IMR-90 (cell line): ENCODE measurements around the gene OGDHL. TPM values are rescaled to one million over a fixed set of nuclear protein-coding genes. Genes with fewer than 3 reads are reported as not detected.

Experiments used
- ATAC-seq: fragments of 200-7000 bp; cut with Tn5 transposase; 2 replicates; pipeline ENCODE4 v1.9.1; 2020; ENCODE audit warnings: low read depth, mild to moderate bottlenecking, moderate library complexity
- BruUV-seq: library from RNA; stranded (reverse); fragments of 400-500 nt; replicated peaks from 2 replicates; lab custom pipeline; 2021; lab: Mats Ljungman, UMichigan
- CTCF ChIA-PET: fragments of 300-600 bp; formaldehyde crosslinking; extraction: SDS; loops from one replicate; lab custom pipeline; 2021; ENCODE audit warnings: antibody characterized with exemption; lab: Yijun Ruan, JAX
- POLR2A ChIA-PET: fragments of 300-600 bp; sonication (Branson Sonifier 250); formaldehyde crosslinking; loops from one replicate; lab custom pipeline; 2022; ENCODE audit warnings: antibody characterized with exemption; ENCODE audit not compliant: unreplicated experiment; lab: Charles Lee
- DNase-seq: peaks from one replicate; pipeline ENCODE4 v3.0.0; 2013
- H2AFZ ChIP-seq: replicated peaks from 2 replicates; pipeline ENCODE3; 2013; ENCODE audit warnings: low read length, mild to moderate bottlenecking; ENCODE audit not compliant: poor library complexity
- H2AK5ac ChIP-seq: 2 replicates; pipeline ENCODE4 v1.6.1; 2013; ENCODE audit warnings: low read depth, low read length, inconsistent platforms
- H2AK9ac ChIP-seq: replicated peaks from 2 replicates; pipeline ENCODE3; 2013; ENCODE audit warnings: mild to moderate bottlenecking, low read depth, low read length, moderate library complexity; ENCODE audit not compliant: poor library complexity
- H2BK120ac ChIP-seq: 2 replicates; pipeline ENCODE4 v1.6.1; 2013; ENCODE audit warnings: low read depth, low read length, inconsistent platforms
- H2BK15ac ChIP-seq: 3 replicates; pipeline ENCODE4 v1.6.1; 2013; ENCODE audit warnings: low read depth, low read length, inconsistent platforms
- H2BK20ac ChIP-seq: 2 replicates; pipeline ENCODE4 v1.6.1; 2013; ENCODE audit warnings: low read depth, mild to moderate bottlenecking, inconsistent platforms, low read length, moderate library complexity
- H2BK5ac ChIP-seq: 2 replicates; pipeline ENCODE4 v1.6.1; 2013; ENCODE audit warnings: mild to moderate bottlenecking, low read depth, low read length, inconsistent platforms; ENCODE audit not compliant: poor library complexity, severe bottlenecking
- H3K14ac ChIP-seq: replicated peaks from 2 replicates; pipeline ENCODE4 v1.6.1; 2013; ENCODE audit warnings: low read depth, low read length, inconsistent platforms
- H3K18ac ChIP-seq: 2 replicates; pipeline ENCODE4 v1.6.1; 2013; ENCODE audit warnings: low read depth, low read length, control low read depth
- H3K23ac ChIP-seq: 2 replicates; pipeline ENCODE4 v1.6.1; 2013; ENCODE audit warnings: low read depth, low read length, inconsistent platforms
- H3K27ac ChIP-seq: 2 replicates; pipeline ENCODE4 v1.5.1; 2013; ENCODE audit warnings: mild to moderate bottlenecking, control low read depth, low read length; ENCODE audit not compliant: insufficient read depth
- H3K27me3 ChIP-seq: 2 replicates; pipeline ENCODE4 v1.6.1; 2013; ENCODE audit warnings: low read length; ENCODE audit not compliant: control insufficient read depth, insufficient read depth
- H3K36me3 ChIP-seq: 2 replicates; pipeline ENCODE4 v1.6.1; 2013; ENCODE audit warnings: low read length, mixed read lengths; ENCODE audit not compliant: control insufficient read depth, insufficient read depth
- H3K4ac ChIP-seq: 2 replicates; pipeline ENCODE4 v1.6.1; 2013; ENCODE audit warnings: low read depth, low read length, inconsistent platforms
- H3K4me1 ChIP-seq: 2 replicates; pipeline ENCODE4 v1.6.1; 2013; ENCODE audit warnings: low read length, mixed read lengths; ENCODE audit not compliant: control insufficient read depth, insufficient read depth
- H3K4me2 ChIP-seq: 2 replicates; pipeline ENCODE4 v1.6.1; 2013; ENCODE audit warnings: low read depth, mild to moderate bottlenecking, control low read depth, low read length, moderate library complexity
- H3K4me3 ChIP-seq: 2 replicates; pipeline ENCODE4 v1.5.1; 2013; ENCODE audit warnings: low read depth, mild to moderate bottlenecking, control low read depth, low read length, moderate library complexity; ENCODE audit not compliant: insufficient read depth
- H3K56ac ChIP-seq: 2 replicates; pipeline ENCODE4 v1.6.1; 2013; ENCODE audit warnings: low read length, inconsistent platforms; ENCODE audit not compliant: insufficient read depth; ENCODE audit errors: extremely low read depth
- H3K79me1 ChIP-seq, 2 experiments: 2 replicates each; pipeline ENCODE4 v1.6.1; 2013; ENCODE audit warnings: low read length in 2 of 2, inconsistent platforms in 1 of 2, low read depth in 1 of 2
- H3K9ac ChIP-seq: 2 replicates; pipeline ENCODE4 v1.6.1; 2013; ENCODE audit warnings: low read depth, low read length, control low read depth
- H3K9me1 ChIP-seq: 2 replicates; pipeline ENCODE4 v1.6.1; 2013; ENCODE audit warnings: low read length, inconsistent platforms; ENCODE audit not compliant: insufficient read depth
- H3K9me3 ChIP-seq: 2 replicates; pipeline ENCODE4 v1.6.1; 2013; ENCODE audit warnings: low read length; ENCODE audit not compliant: control insufficient read depth, insufficient read depth
- H4K20me1 ChIP-seq: 2 replicates; pipeline ENCODE4 v1.6.1; 2013; ENCODE audit warnings: low read length, inconsistent platforms; ENCODE audit not compliant: insufficient read depth
- H4K5ac ChIP-seq: 2 replicates; pipeline ENCODE4 v1.6.1; 2013; ENCODE audit warnings: mild to moderate bottlenecking, low read depth, low read length, control low read depth
- H4K8ac ChIP-seq, 2 experiments: 2 replicates each; pipeline ENCODE4 v1.6.1; 2013; ENCODE audit warnings: low read depth in 2 of 2, low read length in 2 of 2, control low read depth in 1 of 2, inconsistent platforms in 1 of 2
- H4K91ac ChIP-seq: 2 replicates; pipeline ENCODE4 v1.6.1; 2013; ENCODE audit warnings: low read depth, low read length, inconsistent platforms; ENCODE audit not compliant: insufficient read depth
- CEBPB ChIP-seq: IDR thresholded peaks from 2 replicates; pipeline ENCODE4 v1.6.1; 2012; ENCODE audit warnings: low read depth, low read length, improper control_type of control experiment
- CHD1 ChIP-seq: IDR thresholded peaks from 2 replicates; pipeline ENCODE4 v1.6.1; 2012; ENCODE audit warnings: low read depth, low read length, improper control_type of control experiment
- FOS ChIP-seq: fragments of 150-350 bp; IDR thresholded peaks from 2 replicates; pipeline ENCODE4 v1.6.1; 2016; ENCODE audit warnings: low read depth, low read length
- MAFK ChIP-seq: IDR thresholded peaks from 2 replicates; pipeline ENCODE4 v1.6.1; 2012; ENCODE audit warnings: low read depth, low read length, improper control_type of control experiment
- MAZ ChIP-seq: IDR thresholded peaks from 2 replicates; pipeline ENCODE4 v1.6.1; 2012; ENCODE audit warnings: low read depth, mild to moderate bottlenecking, low read length, improper control_type of control experiment, moderate library complexity, borderline replicate concordance
- MXI1 ChIP-seq: IDR thresholded peaks from 2 replicates; pipeline ENCODE4 v1.6.1; 2012; ENCODE audit warnings: low read depth, mild to moderate bottlenecking, low read length, moderate library complexity, borderline replicate concordance
- NFE2L2 ChIP-seq: fragments of 150-350 bp; IDR thresholded peaks from 2 replicates; pipeline ENCODE4 v1.6.1; 2016; ENCODE audit warnings: low read depth, mild to moderate bottlenecking, low read length
- POLR2A ChIP-seq: IDR thresholded peaks from 2 replicates; pipeline ENCODE4 v1.6.1; 2012; ENCODE audit warnings: mild to moderate bottlenecking, low read depth, low read length
- RCOR1 ChIP-seq: IDR thresholded peaks from 2 replicates; pipeline ENCODE4 v1.6.1; 2012; ENCODE audit warnings: mild to moderate bottlenecking, low read length, improper control_type of control experiment; ENCODE audit not compliant: insufficient replicate concordance
- RFX5 ChIP-seq: IDR thresholded peaks from 2 replicates; pipeline ENCODE4 v1.8.0; 2012; ENCODE audit warnings: low read depth, mild to moderate bottlenecking, low read length, moderate library complexity
- SMC3 ChIP-seq: fragments of 150-350 bp; IDR thresholded peaks from 2 replicates; pipeline ENCODE4 v1.6.1; 2016; ENCODE audit warnings: low read depth, mild to moderate bottlenecking, antibody characterized with exemption, low read length, moderate library complexity
- WGBS, 2 experiments: methylation state at CpG; one replicate each; pipeline versions ENCODE4 v1.1.5 to v1.1.7; 2013; ENCODE audit warnings: missing lambda C conversion rate in 2 of 2; ENCODE audit not compliant: insufficient read length in 1 of 2; ENCODE audit errors: extremely low coverage in 2 of 2; 5-methylcytosine and 5-hydroxymethylcytosine counted together
- dilution Hi-C: fragments of 300-500 bp; cut with HindIII; formaldehyde crosslinking; loops from one replicate; pipeline ENCODE4 v1.14.3; 2018; ENCODE audit warnings: low sequenced_read_pairs; ENCODE audit not compliant: unreplicated experiment
- in situ Hi-C: fragments of 300-500 bp; cut with MboI; formaldehyde crosslinking; loops from 3 replicates; pipeline ENCODE4 v1.14.3; 2019; ENCODE audit warnings: low sequenced_read_pairs, inconsistent platforms, mixed read lengths
- intact Hi-C: fragments of 100-400 bp; cut with micrococcal nuclease; formaldehyde crosslinking; loops from 2 replicates; pipeline ENCODE4 v1.10.0; 2022
- polyA plus RNA-seq, 3 experiments: library from polyadenylated mRNA; depleted of rRNA; stranded (reverse); fragments of >200 nt; gene quantifications; 2 replicates each; pipeline ENCODE4 v1.2.3, GENCODE V29; 2012; ENCODE audit warnings: low replicate concordance in 1 of 3
- total RNA-seq: library from RNA; depleted of rRNA; stranded (reverse); fragments of >200 nt; gene quantifications from 2 replicates; pipeline ENCODE4 v1.2.3, GENCODE V29; 2012
- TF ChIP-seq, protein P1 (sequence below): fragments of 150-350 bp; IDR thresholded peaks from 2 replicates; pipeline ENCODE4 v1.6.1; 2016; ENCODE audit warnings: low read depth, mild to moderate bottlenecking, low read length, moderate library complexity, borderline replicate concordance

The OGDHL gene
- total and polyA plus RNA-seq, 2 of the 4 experiments (the other 2 are of a cell fraction) = 0.18 to 0.27 TPM

DNA sequence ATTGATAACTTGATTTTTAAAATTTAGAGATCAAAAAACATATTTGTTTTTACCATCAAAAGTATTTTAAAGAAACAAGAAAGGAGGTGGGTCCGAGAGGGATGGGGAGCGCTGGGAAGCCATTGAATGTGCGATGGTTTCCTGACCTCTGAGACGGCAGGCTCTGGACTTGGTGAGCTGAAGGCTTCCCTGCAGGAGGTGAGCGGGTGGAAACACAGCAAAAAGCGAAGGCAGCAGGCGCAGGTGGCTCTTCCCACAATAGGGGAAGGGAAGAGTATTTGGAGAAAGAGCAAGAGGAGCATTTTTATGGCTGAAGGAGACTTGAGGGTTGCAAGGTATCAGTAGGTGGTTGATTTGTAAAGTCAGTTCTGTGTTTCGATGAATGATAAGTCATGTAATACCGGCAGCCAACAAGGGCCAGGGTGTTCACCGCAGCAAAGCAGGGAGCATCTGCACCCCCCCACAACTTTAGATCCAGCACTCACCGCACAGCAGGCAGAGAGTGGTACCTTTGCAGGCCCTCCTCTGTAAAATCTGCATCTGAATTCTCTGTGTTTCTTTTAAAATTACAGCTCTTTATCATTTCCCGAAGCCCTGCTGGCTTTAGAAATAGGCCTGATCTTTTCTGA lies 72.1 kb downstream of the OGDHL start:
- Histone ChIP-seq H4K20me1 (no peaks in the 10 kb centered on the region), H4K91ac (no peak overlapping the region), H3K36me3 (no peaks in the 10 kb centered on the region), H2BK5ac (no peak overlapping the region), H2AFZ (no peak overlapping the region), H2BK120ac (no peak overlapping the region), H3K79me1 (no peaks in the 10 kb centered on the region), H3K4me3 (no peak overlapping the region), H2AK9ac (no peak overlapping the region), H3K4me1 (no peaks in the 10 kb centered on the region), H3K4ac (no peak overlapping the region), H4K8ac (no peak overlapping the region), H3K18ac (no peak overlapping the region), H2BK20ac (no peak overlapping the region), H2AK5ac (no peak overlapping the region), H3K27ac (no peak overlapping the region), H4K5ac (no peak overlapping the region), H3K56ac (no peak overlapping the region), H3K9me3 (peaks cover 3% of the 10 kb centered on the region; the same call in 1 of the 2 replicates), H3K14ac (no peak overlapping the region), H3K9me1 (no peaks in the 10 kb centered on the region), H3K9ac (no peak overlapping the region), H2BK15ac (no peak overlapping the region), H3K27me3 (peaks cover 38% of the 10 kb centered on the region), H3K23ac (no peak overlapping the region), H3K4me2 (no peak overlapping the region)
- no peak for TF ChIP-seq MAFK
- no peak for TF ChIP-seq SMC3
- TF ChIP-seq CEBPB = no peak
- TF ChIP-seq, protein P1, sequence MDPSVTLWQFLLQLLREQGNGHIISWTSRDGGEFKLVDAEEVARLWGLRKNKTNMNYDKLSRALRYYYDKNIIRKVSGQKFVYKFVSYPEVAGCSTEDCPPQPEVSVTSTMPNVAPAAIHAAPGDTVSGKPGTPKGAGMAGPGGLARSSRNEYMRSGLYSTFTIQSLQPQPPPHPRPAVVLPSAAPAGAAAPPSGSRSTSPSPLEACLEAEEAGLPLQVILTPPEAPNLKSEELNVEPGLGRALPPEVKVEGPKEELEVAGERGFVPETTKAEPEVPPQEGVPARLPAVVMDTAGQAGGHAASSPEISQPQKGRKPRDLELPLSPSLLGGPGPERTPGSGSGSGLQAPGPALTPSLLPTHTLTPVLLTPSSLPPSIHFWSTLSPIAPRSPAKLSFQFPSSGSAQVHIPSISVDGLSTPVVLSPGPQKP = no peak
- no peak for TF ChIP-seq MAZ
- TF ChIP-seq FOS = no peak
- no peak for TF ChIP-seq MXI1
- no peak for TF ChIP-seq CHD1
- TF ChIP-seq RCOR1 = no peak
- no peak for TF ChIP-seq NFE2L2
- TF ChIP-seq POLR2A = no peak
- no peak for TF ChIP-seq RFX5
- dilution Hi-C loops = no loop called here
- 12% methylated on average over 3 of the region's 12 CpGs; no CpG with 5 or more reads in 1 of the 2 experiments for WGBS, 2 experiments
- ChIA-PET CTCF (no interaction called here), POLR2A (no interaction called here)
- intact Hi-C loops = no loop called here
- BruUV-seq = no TSS peak
- DNase-seq (no peak), ATAC-seq (no peak)
- in situ Hi-C loops = no loop called here
